ENCODE data around the gene ATP6V0B. TPM values are rescaled to one million over a fixed set of nuclear protein-coding genes. Genes with fewer than 3 reads are reported as not detected.
A peak's percentile ranks its signal among the peaks of the same experiment; 100 is the strongest.

The ATP6V0B gene
- 55.9 TPM for total RNA-seq
- 10 to 100 TPM; 46.2 to 57.6 (median 50.8) TPM for polyA plus RNA-seq (ENCODE audit: insufficient read depth in 1 of 8, insufficient read length in 8 of 8, low replicate concordance in 1 of 8)
- long read RNA-seq, donor 1, transcript ATP6V0B-205 (8 exons, 1,298 nt), result major isoform, 10 of 16 reads
- long read RNA-seq, donor 1, partial matches to known transcripts, result 0 of 16 reads
- long read RNA-seq, donor 1, other reads (novel, unspliced or antisense), result 0 of 16 reads
- long read RNA-seq, donor 2, partial matches to known transcripts, result 0 of 3 reads
- long read RNA-seq, donor 2, other reads (novel, unspliced or antisense), result 0 of 3 reads
- long read RNA-seq, donor 3, transcript ATP6V0B-205 (8 exons, 1,298 nt), result major isoform, 23 of 29 reads
- long read RNA-seq, donor 3, partial matches to known transcripts, result 0 of 29 reads
- long read RNA-seq, donor 3, other reads (novel, unspliced or antisense), result 0 of 29 reads
- long read RNA-seq, donor 4, transcript ATP6V0B-205 (8 exons, 1,298 nt), result major isoform, 25 of 34 reads
- long read RNA-seq, donor 4, partial matches to known transcripts, result 6 of 34 reads
- long read RNA-seq, donor 4, other reads (novel, unspliced or antisense), result 0 of 34 reads
- long read RNA-seq, donor 5, transcript ATP6V0B-201 (7 exons, 944 nt), result minor isoform, 6 of 80 reads
- long read RNA-seq, donor 5, transcript ATP6V0B-205 (8 exons, 1,298 nt), result major isoform, 71 of 80 reads
- long read RNA-seq, donor 5, partial matches to known transcripts, result 0 of 80 reads
- long read RNA-seq, donor 5, other reads (novel, unspliced or antisense), result 0 of 80 reads
- long read RNA-seq, donor 6, transcript ATP6V0B-201 (7 exons, 944 nt), result minor isoform, 5 of 47 reads
- long read RNA-seq, donor 6, transcript ATP6V0B-205 (8 exons, 1,298 nt), result major isoform, 41 of 47 reads
- long read RNA-seq, donor 6, partial matches to known transcripts, result 0 of 47 reads
- long read RNA-seq, donor 6, other reads (novel, unspliced or antisense), result 0 of 47 reads
- long read RNA-seq, donor 7, transcript ATP6V0B-205 (8 exons, 1,298 nt), result major isoform, 25 of 29 reads
- long read RNA-seq, donor 7, partial matches to known transcripts, result 0 of 29 reads
- long read RNA-seq, donor 7, other reads (novel, unspliced or antisense), result 0 of 29 reads
- long read RNA-seq, donor 8, transcript ATP6V0B-205 (8 exons, 1,298 nt), result major isoform, 11 of 14 reads
- long read RNA-seq, donor 8, partial matches to known transcripts, result 0 of 14 reads
- long read RNA-seq, donor 8, other reads (novel, unspliced or antisense), result 0 of 14 reads
- long read RNA-seq, donor 9, transcript ATP6V0B-205 (8 exons, 1,298 nt), result major isoform, 22 of 26 reads
- long read RNA-seq, donor 9, partial matches to known transcripts, result 0 of 26 reads
- long read RNA-seq, donor 9, other reads (novel, unspliced or antisense), result 0 of 26 reads
- long read RNA-seq, donor 10, transcript ATP6V0B-205 (8 exons, 1,298 nt), result major isoform, 24 of 35 reads
- long read RNA-seq, donor 10, partial matches to known transcripts, result 6 of 35 reads
- long read RNA-seq, donor 10, other reads (novel, unspliced or antisense), result 0 of 35 reads
- long read RNA-seq, donor 11, transcript ATP6V0B-205 (8 exons, 1,298 nt), result major isoform, 30 of 35 reads
- long read RNA-seq, donor 11, partial matches to known transcripts, result 0 of 35 reads
- long read RNA-seq, donor 11, other reads (novel, unspliced or antisense), result 0 of 35 reads

- H3K9me3 ChIP-seq (replicated peaks; ENCODE audit: control insufficient read depth, low read depth, low read length), result no peaks in the 10 kb centered on the region
- H3K4me1 ChIP-seq (ENCODE audit: control insufficient read depth, insufficient read depth, low read length), result peaks cover 33% of the 10 kb centered on the region
- H3K36me3 ChIP-seq (ENCODE audit: control insufficient read depth, insufficient read depth, low read length), result peaks cover 48% of the 10 kb centered on the region
- peak within 1 kb of the TSS; percentile 86 for H3K27ac ChIP-seq (ENCODE audit: low read length)
- DNase-seq, result peak; percentile 97
- under 1% methylated on average over 92 of the region's 93 CpGs for WGBS (ENCODE audit: insufficient coverage)
- H3K4me3 ChIP-seq (ENCODE audit: low read length), result peak within 1 kb of the TSS; percentile 93
- H3K27me3 ChIP-seq (ENCODE audit: control insufficient read depth, insufficient read depth, low read length), result no peaks in the 10 kb centered on the region
Observed at GRCh38 chr1:43974443-43975248, at the start of gene ATP6V0B. ATP6V0B (plus strand) TSS chr1:43974960; CDS start chr1:43975041, 81 bp downstream.

DNA sequence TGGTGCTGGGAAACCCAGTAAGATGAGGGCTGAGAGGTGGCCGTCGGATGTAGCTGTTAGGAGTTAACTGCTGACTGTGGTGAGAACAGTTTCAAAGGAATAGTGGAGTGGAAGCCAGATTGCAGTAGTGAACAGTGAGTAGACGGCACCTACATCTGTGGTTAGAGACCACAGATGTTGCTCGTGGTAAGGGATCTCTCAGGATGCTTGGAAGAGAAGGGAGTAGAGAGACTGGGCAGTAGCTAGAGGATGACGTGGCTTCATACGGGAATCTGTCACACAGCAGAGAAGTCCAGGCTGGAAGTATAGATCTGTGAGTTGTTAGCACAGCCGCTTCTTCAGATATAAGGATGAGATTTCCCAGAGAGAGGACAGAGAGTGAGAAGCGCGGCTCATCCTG lies 48.9 kb upstream of the ATP6V0B start:
- DNase-seq, result no peak
- H3K36me3 ChIP-seq (ENCODE audit: control insufficient read depth, insufficient read depth, low read length), result peaks cover 36% of the 10 kb centered on the region
- no peaks in the 10 kb centered on the region for H3K9me3 ChIP-seq (replicated peaks; ENCODE audit: control insufficient read depth, low read depth, low read length)
- H3K4me3 ChIP-seq (ENCODE audit: low read length), result no peak overlapping the region
- H3K27me3 ChIP-seq (ENCODE audit: control insufficient read depth, insufficient read depth, low read length), result no peaks in the 10 kb centered on the region
- no peak overlapping the region for H3K27ac ChIP-seq (ENCODE audit: low read length)
- H3K4me1 ChIP-seq (ENCODE audit: control insufficient read depth, insufficient read depth, low read length), result no peaks in the 10 kb centered on the region
- 88% methylated on average over 9 of the region's 9 CpGs for WGBS (ENCODE audit: insufficient coverage)

DNA sequence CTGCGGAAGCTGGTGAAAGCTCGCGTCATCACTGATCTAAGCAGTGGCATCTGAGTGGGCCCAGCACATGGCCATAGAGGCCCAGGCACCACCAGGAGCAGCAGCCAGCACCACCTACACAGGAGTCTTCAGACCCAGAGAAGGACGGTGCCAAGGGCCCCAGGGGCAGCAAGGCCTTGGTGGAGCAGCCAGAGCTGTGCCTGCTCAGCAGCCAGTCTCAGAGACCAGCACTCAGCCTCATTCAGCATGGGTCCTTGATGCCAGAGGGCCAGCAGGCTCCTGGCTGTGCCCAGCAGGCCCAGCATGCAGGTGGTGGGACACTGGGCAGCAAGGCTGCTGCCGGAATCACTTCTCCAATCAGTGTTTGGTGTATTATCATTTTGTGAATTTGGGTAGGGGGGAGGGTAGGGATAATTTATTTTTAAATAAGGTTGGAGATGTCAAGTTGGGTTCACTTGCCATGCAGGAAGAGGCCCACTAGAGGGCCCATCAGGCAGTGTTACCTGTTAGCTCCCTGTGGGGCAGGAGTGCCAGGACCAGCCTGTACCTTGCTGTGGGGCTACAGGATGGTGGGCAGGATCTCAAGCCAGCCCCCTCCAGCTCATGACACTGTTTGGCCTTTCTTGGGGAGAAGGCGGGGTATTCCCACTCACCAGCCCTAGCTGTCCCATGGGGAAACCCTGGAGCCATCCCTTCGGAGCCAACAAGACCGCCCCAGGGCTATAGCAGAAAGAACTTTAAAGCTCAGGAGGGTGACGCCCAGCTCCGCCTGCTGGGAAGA lies 44.4 kb upstream of the ATP6V0B start:
- WGBS (ENCODE audit: insufficient coverage), result 88% methylated on average over 9 of the region's 10 CpGs
- Histone ChIP-seq H3K4me1 (ENCODE audit: control insufficient read depth, insufficient read depth, low read length) (peaks cover 22% of the 10 kb centered on the region), H3K9me3 (replicated peaks; ENCODE audit: control insufficient read depth, low read depth, low read length) (no peaks in the 10 kb centered on the region), H3K4me3 (ENCODE audit: low read length) (no peak overlapping the region), H3K27me3 (ENCODE audit: control insufficient read depth, insufficient read depth, low read length) (peaks cover 15% of the 10 kb centered on the region), H3K36me3 (ENCODE audit: control insufficient read depth, insufficient read depth, low read length) (peaks cover 20% of the 10 kb centered on the region), H3K27ac (ENCODE audit: low read length) (no peak overlapping the region)
- no peak for DNase-seq

- no peak overlapping the region for H3K4me3 ChIP-seq (ENCODE audit: low read length)
- no peak for DNase-seq
- peaks cover 17% of the 10 kb centered on the region for H3K36me3 ChIP-seq (ENCODE audit: control insufficient read depth, insufficient read depth, low read length)
- H3K27ac ChIP-seq (ENCODE audit: low read length), result no peak overlapping the region
- H3K4me1 ChIP-seq (ENCODE audit: control insufficient read depth, insufficient read depth, low read length), result peaks cover 25% of the 10 kb centered on the region
- H3K27me3 ChIP-seq (ENCODE audit: control insufficient read depth, insufficient read depth, low read length), result peaks cover 21% of the 10 kb centered on the region
- no peaks in the 10 kb centered on the region for H3K9me3 ChIP-seq (replicated peaks; ENCODE audit: control insufficient read depth, low read depth, low read length)
- WGBS (ENCODE audit: insufficient coverage), result 64% methylated on average over 4 of the region's 4 CpGs
Observed at GRCh38 chr1:43930949-43931275, 43.8 kb upstream of the ATP6V0B start.

DNA sequence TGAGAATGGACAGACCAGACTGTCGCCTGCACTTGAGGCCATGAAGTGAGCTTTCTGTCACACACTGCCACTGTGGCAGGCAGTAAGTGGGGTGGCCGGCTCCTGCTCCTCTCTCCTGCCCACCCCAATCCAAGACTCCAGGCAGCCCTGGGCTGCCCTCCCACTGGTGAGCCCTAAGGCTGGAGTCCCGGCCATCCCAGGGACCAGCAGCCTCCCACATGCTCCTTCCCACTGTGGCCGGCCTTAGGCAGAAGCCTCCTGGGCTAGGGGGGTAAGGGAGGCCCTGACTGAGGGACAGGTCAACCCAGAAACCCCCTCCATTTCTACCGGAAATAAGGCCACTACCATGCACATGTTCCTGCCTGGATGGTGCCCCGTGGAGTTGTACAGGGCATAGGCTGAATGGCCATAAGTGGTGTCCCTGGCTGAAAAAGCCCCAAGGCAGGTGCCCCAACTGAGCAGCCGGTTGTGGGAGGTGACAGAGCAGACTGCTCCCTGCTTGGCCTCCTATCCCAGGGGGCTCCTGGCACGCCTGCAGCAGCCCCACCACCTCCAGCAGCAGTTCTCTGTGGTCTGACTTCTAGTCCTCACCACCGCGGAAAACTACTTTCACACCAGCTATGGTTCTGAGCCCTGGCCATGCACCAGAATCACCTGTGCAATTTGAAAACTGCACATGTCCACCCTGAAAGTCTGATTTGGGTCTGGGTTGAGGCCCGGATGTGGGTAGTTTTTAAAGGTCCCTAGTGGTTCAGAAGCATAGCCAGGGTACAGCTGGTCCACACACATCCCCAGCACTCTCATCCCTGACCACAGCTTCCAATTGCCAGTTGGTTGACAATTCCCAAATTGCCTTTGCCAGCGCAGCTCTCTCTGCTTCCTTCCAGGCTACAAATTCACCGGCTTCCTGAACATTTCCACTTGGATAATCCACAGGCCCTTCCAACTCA lies 42.8 kb upstream of the ATP6V0B start:
- Histone ChIP-seq H3K4me1 (ENCODE audit: control insufficient read depth, insufficient read depth, low read length) (peaks cover 32% of the 10 kb centered on the region), H3K4me3 (ENCODE audit: low read length) (no peak overlapping the region), H3K9me3 (replicated peaks; ENCODE audit: control insufficient read depth, low read depth, low read length) (no peaks in the 10 kb centered on the region), H3K36me3 (ENCODE audit: control insufficient read depth, insufficient read depth, low read length) (peaks cover 13% of the 10 kb centered on the region), H3K27ac (ENCODE audit: low read length) (no peak overlapping the region), H3K27me3 (ENCODE audit: control insufficient read depth, insufficient read depth, low read length) (peaks cover 26% of the 10 kb centered on the region)
- WGBS (ENCODE audit: insufficient coverage), result 77% methylated on average over 5 of the region's 13 CpGs
- no peak for DNase-seq

DNA sequence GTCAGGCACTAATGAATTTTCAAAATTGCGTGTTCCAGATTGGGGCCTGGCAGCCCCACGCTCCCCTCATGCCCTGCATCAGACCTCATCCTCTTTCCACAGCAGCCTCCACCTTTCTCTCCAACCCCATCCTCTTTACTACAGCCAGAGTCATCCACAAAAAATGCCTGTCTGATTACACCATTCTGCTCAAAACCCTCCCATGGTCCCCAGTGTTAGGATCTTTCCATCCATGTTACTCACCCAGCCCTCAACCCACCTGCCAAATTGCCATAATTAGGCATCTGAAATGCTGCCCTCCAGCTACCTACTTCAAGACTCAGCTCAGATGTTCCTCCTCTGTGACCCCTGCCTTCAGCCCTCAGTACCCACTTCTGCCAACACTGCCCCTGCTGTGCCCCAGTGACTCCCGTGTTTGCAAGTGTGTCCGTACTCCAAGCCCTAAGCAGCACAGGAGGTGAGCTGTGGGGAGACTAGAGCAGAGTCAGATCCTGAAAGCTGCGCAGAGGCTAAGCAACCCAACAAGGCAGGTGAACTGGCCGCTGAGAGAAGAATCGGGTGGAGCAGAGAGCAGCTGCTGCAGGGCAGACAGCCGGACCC lies 41.9 kb upstream of the ATP6V0B start:
- Histone ChIP-seq H3K27ac (ENCODE audit: low read length) (no peak overlapping the region), H3K4me3 (ENCODE audit: low read length) (peak overlapping the region; percentile 40), H3K4me1 (ENCODE audit: control insufficient read depth, insufficient read depth, low read length) (peaks cover 32% of the 10 kb centered on the region), H3K27me3 (ENCODE audit: control insufficient read depth, insufficient read depth, low read length) (peaks cover 26% of the 10 kb centered on the region), H3K9me3 (replicated peaks; ENCODE audit: control insufficient read depth, low read depth, low read length) (no peaks in the 10 kb centered on the region), H3K36me3 (ENCODE audit: control insufficient read depth, insufficient read depth, low read length) (peaks cover 10% of the 10 kb centered on the region)
- no peak for DNase-seq
- WGBS (ENCODE audit: insufficient coverage), result 20% methylated on average over 6 of the region's 8 CpGs

DNA sequence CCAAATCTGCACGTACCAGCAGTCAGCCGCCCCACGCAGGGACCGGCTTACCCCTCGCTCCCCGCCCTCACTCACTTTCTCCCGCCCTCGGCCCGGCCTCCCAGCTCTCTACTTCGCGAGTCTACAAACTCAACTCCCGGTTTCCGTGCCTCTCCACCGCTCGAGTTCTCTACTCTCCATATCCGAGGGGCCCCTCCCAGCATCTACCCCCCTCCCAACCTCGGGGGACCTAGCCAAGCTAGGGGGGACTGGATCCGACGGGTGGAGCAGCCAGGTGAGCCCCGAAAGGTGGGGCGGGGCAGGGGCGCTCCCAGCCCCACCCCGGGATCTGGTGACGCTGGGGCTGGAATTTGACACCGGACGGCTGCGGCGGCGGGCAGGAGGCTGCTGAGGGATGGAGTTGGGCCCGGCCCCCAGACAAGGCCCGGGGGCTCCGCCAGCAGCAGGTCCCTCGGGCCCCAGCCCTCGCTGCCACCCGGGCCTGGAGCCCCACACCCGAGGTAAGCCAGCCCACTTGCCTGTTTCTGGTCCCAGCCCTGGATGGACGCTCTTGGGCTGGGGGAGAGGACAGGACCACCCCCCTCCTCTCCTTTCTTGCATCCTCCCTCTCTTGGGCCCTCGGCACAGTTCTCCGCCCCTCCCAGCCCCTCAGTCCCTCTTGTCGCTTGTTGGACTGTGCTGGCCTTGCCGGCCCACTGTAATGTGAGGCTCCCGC lies 41.2 kb upstream of the ATP6V0B start, which contains the start of gene ARTN:
ARTN (plus strand) TSS at position 416 of the 715 bp plus-strand sequence. CDS start 1,856 bp downstream, outside the sequence.
- Histone ChIP-seq H3K4me1 (ENCODE audit: control insufficient read depth, insufficient read depth, low read length) (peaks cover 32% of the 10 kb centered on the region), H3K36me3 (ENCODE audit: control insufficient read depth, insufficient read depth, low read length) (peaks cover 10% of the 10 kb centered on the region), H3K9me3 (replicated peaks; ENCODE audit: control insufficient read depth, low read depth, low read length) (no peaks in the 10 kb centered on the region), H3K27ac (ENCODE audit: low read length) (no peak within 1 kb of the TSS), H3K27me3 (ENCODE audit: control insufficient read depth, insufficient read depth, low read length) (peaks cover 26% of the 10 kb centered on the region), H3K4me3 (ENCODE audit: low read length) (peak within 1 kb of the TSS; percentile 40)
- peak; percentile 43 for DNase-seq
- 1% methylated on average over 38 of the region's 42 CpGs for WGBS (ENCODE audit: insufficient coverage)

All from muscle of leg (tissue), 16 donors.